Measurements from ENCODE around the gene NAA25. TPM values are rescaled to one million over a fixed set of nuclear protein-coding genes. Genes with fewer than 3 reads are reported as not detected.
"Not testable (repeated sequence)": the region's sequence is repeated elsewhere in the genome, so short reads cannot be mapped to it uniquely, and the experiment has no call there.

NAA25 gene
- total RNA-seq, 2 donors from 2014 or later: 15.5 to 24.0 TPM

DNA sequence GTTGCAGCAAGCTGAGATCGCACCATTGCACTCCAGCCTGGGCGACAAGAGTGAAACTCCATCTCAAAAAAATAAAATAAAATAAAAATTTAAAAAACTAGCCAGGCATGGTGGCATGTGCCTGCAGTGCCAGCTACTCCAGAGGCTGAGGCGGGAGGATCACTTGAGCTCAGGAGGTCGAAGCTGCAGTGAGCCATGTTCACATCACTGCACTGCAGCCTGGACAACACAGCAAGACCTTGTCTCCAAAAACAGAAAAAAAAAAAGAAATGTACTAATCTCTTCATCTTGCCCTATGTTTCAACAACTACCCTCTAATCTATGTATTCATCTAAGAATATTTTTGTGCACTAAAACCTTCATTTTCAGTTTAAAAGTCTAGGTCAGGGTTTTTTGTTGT, 6.5 kb downstream of the NAA25 start:
- no peak for TF ChIP-seq POLR2AphosphoS5 (IDR thresholded peaks at IDR 0.05)
- no peak for TF ChIP-seq POLR2A (IDR thresholded peaks at IDR 0.05)
- TF ChIP-seq, protein P1, sequence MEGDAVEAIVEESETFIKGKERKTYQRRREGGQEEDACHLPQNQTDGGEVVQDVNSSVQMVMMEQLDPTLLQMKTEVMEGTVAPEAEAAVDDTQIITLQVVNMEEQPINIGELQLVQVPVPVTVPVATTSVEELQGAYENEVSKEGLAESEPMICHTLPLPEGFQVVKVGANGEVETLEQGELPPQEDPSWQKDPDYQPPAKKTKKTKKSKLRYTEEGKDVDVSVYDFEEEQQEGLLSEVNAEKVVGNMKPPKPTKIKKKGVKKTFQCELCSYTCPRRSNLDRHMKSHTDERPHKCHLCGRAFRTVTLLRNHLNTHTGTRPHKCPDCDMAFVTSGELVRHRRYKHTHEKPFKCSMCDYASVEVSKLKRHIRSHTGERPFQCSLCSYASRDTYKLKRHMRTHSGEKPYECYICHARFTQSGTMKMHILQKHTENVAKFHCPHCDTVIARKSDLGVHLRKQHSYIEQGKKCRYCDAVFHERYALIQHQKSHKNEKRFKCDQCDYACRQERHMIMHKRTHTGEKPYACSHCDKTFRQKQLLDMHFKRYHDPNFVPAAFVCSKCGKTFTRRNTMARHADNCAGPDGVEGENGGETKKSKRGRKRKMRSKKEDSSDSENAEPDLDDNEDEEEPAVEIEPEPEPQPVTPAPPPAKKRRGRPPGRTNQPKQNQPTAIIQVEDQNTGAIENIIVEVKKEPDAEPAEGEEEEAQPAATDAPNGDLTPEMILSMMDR (IDR thresholded peaks at IDR 0.05): no peak
- no peak overlapping the region for H3K4me3 ChIP-seq
- no peaks in the 10 kb centered on the region for H3K9me3 ChIP-seq
- H3K27me3 ChIP-seq (replicated peaks; ENCODE audit: insufficient read depth): no peaks in the 10 kb centered on the region
- intact Hi-C loops (cut with DNase I): no loop called here
- no peaks in the 10 kb centered on the region for H3K36me3 ChIP-seq
- no peak for DNase-seq (ENCODE audit: low spot score)
- no peak overlapping the region for H3K27ac ChIP-seq
- WGBS: 96% methylated on average over 4 of the region's 4 CpGs
- H3K4me1 ChIP-seq (replicated peaks): no peaks in the 10 kb centered on the region

GRCh38 chr12:112100500-112100899, 8.1 kb downstream of the NAA25 start:
- H3K27me3 ChIP-seq (replicated peaks; ENCODE audit: insufficient read depth); H3K27ac ChIP-seq; DNase-seq (ENCODE audit: low spot score); H3K4me1 ChIP-seq (replicated peaks); H3K4me3 ChIP-seq; H3K36me3 ChIP-seq; H3K9me3 ChIP-seq; intact Hi-C loops (cut with DNase I): not testable (repeated sequence)
- WGBS: 96% methylated on average over 15 of the region's 15 CpGs

GRCh38 chr12:112097641-112098040, 10.9 kb downstream of the NAA25 start:
- H3K36me3 ChIP-seq: no peaks in the 10 kb centered on the region
- TF ChIP-seq POLR2AphosphoS5 (IDR thresholded peaks at IDR 0.05) (no peak), POLR2A (IDR thresholded peaks at IDR 0.05) (no peak)
- TF ChIP-seq, protein P1 (IDR thresholded peaks at IDR 0.05): no peak
- H3K9me3 ChIP-seq: no peaks in the 10 kb centered on the region
- WGBS: 91% methylated on average over 8 of the region's 8 CpGs
- H3K27me3 ChIP-seq (replicated peaks; ENCODE audit: insufficient read depth): no peaks in the 10 kb centered on the region
- H3K4me3 ChIP-seq: no peak overlapping the region
- no peak overlapping the region for H3K27ac ChIP-seq
- no peaks in the 10 kb centered on the region for H3K4me1 ChIP-seq (replicated peaks)
- intact Hi-C loops (cut with DNase I): no loop called here
- no peak for DNase-seq (ENCODE audit: low spot score)

GRCh38 chr12:112096667-112097066, 11.9 kb downstream of the NAA25 start:
- no peak overlapping the region for H3K4me3 ChIP-seq
- peaks cover 0 to 5% of the 10 kb centered on the region in 2 donors for H3K36me3 ChIP-seq
- no peaks in the 10 kb centered on the region for H3K4me1 ChIP-seq (replicated peaks)
- 63% methylated on average over 2 of the region's 2 CpGs for WGBS
- no peak for TF ChIP-seq POLR2AphosphoS5 (IDR thresholded peaks at IDR 0.05)
- TF ChIP-seq POLR2A (IDR thresholded peaks at IDR 0.05): no peak
- TF ChIP-seq, protein P1 (IDR thresholded peaks at IDR 0.05): no peak
- no peak for DNase-seq (ENCODE audit: low spot score)
- no peaks in the 10 kb centered on the region for H3K9me3 ChIP-seq
- intact Hi-C loops (cut with DNase I): no loop called here
- H3K27me3 ChIP-seq (replicated peaks; ENCODE audit: insufficient read depth): no peaks in the 10 kb centered on the region
- no peak overlapping the region for H3K27ac ChIP-seq

- H3K4me3 ChIP-seq: no peak overlapping the region
- no peaks in the 10 kb centered on the region for H3K27me3 ChIP-seq (replicated peaks; ENCODE audit: insufficient read depth)
- DNase-seq (ENCODE audit: low spot score): no peak
- peaks cover 0 to 5% of the 10 kb centered on the region in 2 donors for H3K36me3 ChIP-seq
- intact Hi-C loops (cut with DNase I): no loop called here
- TF ChIP-seq POLR2A (IDR thresholded peaks at IDR 0.05): no peak
- TF ChIP-seq POLR2AphosphoS5 (IDR thresholded peaks at IDR 0.05): no peak
- TF ChIP-seq, protein P1 (IDR thresholded peaks at IDR 0.05): no peak
- no peaks in the 10 kb centered on the region for H3K9me3 ChIP-seq
- no peak overlapping the region for H3K27ac ChIP-seq
- H3K4me1 ChIP-seq (replicated peaks): no peaks in the 10 kb centered on the region
These were observed 12.5 kb downstream of the NAA25 start for GRCh38 chr12:112096070-112096469.

Measured in prostate gland (tissue), 2 donors.